OCI-M1 (cell line): ENCODE results near the gene C4orf36.

Source experiments
- DNase-seq: peaks from one replicate; lab custom pipeline; 2025; lab: John Stamatoyannopoulos, UW

C4orf36 gene, protein sequence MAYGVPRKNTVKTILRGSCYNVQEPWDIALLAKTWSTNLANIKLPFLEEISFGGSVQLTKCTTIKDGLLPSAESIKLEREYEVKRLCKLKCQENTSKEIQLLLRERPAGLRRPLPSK

DNA sequence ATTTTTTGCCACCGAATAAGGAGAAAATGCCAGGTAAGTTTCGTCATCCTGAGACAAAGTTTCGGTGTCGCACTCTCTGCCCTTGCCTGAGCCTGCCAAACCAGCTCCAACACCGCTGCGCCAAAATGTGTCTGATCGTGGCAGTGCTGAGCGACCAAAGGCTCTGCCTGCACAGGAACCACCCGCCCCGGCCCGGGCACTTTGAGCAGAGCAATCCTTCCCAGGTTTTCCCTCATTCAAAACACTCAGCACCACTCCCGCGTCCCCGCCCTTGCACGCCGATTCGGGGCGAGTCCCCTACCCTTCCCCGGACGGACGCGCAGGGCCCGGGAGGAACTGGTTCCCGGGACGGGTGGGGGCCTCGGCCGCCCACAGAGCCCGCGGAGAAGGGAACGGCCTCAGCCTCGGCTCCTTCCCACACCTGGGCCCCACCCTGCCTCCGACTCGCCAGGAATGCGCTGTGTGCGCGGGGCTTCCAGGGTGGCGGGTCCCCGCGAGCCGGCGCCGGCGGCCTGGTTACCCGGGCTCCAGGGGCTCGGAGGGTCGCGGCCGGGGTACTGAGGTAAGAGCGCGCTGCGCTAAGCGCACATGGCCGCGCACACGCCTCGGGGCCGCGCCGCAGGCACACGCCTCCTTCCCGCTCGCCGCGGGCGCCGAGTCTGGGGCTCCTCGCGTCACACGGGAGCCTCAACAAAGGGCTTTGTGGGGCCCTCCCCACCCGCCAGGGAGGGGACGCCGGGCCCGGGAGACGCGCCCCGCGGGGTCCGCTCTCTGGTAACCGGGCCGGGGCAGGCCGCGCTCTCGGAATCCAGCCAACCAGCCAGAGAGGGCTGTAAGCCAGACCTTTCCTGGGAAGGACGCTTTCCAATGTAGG lies at the start of gene C4orf36:
C4orf36 (minus strand) TSS at position 661 of the 874 bp plus-strand sequence. CDS start 902 bp downstream, outside the sequence.
- peak; percentile 83 for DNase-seq

DNA sequence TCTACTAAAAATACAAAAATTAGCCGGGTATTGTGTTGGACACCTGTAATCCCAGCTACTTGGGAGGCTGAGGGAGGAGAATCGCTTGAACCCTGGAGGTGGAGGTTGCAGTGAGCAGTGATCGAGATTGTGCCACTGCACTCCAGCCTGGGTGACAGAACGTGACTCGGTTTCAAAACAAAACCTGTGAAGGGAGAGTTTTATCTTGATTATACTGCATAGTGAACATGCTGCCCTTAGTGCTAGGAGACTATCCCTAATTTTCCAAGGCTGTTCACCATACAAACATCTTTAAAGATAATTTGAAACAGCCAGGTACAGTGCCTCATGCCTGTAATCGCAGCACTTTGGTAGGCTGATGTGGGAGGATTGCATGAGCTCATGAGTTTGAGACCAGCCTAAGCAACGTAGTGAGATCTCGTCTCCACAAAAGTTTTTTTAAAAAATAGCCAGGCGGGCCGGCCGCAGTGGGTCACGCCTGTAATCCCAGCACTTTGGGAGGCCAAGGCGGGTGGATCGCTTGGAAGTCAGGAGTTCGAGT lies 48.8 kb upstream of the C4orf36 start:
- DNase-seq, result no peak

DNA sequence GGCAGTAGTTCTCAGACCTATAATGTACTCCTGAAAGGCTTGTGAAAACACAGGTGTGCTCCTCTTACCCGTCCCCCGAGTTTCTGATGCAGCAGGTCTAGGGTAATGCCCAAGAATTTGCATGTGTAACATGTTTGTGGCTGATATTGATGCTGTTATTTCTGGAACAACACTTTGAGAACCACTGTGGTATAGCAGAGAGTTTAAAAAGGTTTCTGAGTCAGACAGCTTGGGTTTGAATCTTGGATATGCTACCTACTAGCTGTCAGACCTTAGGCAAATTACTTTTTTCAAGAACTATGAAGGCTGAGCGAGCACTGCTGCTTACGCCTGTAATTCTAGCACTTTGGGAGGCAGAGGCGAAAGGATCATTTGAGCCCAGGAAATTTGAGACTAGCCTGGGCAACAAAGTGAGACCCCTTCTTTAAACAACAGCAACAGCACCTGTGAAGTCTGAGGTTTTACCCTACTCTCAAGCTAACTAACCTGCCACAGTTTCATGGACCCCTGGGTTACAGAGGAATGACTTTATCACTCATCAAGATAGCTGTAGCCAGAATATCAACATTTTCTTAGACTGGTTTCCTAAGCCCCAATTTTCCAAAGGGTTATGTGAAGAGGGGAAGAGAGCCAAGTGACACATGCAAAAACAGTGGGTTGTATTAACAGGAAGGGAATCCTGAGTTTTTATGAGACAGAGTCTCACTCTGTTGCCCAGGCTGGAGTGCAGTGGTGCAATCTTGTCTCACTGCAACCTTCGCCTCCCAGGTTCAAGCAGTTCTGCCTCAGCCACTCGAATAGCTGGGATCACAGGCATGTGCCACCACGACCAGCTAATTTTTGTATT lies 47.7 kb upstream of the C4orf36 start:
- no peak for DNase-seq

DNA sequence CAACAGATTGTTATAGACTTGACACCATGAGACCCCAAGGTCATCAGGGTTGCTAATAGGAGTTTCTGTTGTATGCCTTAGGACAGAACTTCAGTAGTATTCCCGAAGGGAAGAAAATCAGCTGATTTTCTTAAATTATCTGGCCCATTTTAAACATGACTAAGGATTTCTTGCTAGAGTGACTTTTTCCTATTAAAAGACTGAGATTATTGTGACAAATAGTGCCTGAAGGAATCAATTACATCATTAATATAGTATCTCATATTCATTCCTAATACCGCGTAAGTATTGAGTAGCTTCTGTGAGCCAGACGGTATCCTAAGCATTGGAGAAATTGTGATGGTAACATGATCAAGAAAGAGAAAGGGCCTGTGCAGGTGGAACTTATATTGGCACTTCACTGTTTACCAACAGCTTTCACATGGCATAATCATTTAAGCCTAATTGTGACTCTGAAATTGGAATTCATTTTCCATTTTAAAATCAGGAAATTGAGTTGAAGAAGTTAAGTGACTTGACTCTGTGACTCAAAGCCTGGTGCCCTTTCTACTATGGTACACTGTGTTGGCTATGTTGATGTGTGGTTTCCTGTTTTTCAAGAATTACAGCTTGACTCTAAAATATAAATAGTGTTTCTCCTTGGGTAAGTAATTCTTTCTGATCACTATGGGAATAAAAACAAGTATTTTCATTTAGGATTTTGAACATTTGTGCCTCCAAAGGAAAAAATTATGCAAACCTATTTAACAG lies 46.7 kb upstream of the C4orf36 start:
- no peak for DNase-seq

DNA sequence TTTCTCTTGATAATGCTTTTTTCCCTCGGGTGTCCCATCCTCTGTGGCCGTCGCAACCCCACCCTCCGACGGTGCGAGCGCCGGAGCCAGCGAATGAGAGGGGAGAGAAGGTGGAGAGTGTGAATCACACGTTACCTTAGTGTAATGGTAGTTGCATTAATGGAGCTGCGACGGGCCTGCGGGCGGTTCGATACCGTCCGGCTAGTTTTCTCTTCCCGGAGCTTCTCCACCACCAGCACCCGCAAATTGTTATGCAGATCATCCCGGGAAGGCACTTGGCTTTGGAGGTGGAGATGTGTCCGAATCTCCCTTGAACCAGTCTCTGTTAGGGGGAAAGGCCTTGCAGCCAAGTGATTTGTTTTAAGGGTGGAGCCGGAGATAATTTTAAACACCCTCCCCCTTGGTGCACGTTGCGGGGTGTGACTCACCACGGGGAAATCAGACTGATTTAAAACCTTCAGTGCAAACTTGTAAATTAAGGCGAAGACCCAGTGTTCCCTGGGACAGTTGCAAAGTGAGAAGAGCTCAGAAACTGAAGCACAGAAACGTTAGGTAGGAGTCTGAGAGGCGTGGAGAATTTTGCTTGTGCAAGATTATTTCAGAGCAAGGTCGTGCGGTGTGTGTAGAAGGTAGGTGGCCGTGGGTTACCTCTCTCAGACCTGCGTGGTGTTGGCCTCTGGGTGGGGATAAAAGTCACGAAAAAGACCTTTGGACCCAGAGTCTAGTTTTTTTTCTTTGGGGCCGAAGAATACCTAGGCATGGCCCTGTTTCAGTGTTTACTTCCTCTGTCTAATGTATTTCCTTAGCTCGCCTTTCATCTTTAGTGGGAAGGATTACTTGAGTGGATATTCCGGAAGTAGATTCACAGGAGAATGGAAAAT lies 43.9 kb upstream of the C4orf36 start:
- peak; percentile 92 for DNase-seq

DNA sequence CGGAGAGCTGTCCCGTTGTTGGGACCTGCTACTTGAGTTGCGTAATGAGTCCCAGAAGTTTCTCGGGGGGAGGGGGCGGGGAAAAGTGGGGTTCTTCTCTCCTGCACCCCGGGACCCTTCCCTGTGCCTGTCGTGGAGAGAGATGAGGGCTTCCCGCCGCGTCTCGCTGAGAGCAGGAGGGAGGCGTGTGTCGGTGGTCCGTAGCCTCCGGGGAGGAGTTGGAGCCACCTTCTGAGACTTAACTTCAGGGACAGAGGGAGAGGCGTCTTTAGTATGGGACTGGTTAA lies 43.3 kb upstream of the C4orf36 start:
- no peak for DNase-seq

DNA sequence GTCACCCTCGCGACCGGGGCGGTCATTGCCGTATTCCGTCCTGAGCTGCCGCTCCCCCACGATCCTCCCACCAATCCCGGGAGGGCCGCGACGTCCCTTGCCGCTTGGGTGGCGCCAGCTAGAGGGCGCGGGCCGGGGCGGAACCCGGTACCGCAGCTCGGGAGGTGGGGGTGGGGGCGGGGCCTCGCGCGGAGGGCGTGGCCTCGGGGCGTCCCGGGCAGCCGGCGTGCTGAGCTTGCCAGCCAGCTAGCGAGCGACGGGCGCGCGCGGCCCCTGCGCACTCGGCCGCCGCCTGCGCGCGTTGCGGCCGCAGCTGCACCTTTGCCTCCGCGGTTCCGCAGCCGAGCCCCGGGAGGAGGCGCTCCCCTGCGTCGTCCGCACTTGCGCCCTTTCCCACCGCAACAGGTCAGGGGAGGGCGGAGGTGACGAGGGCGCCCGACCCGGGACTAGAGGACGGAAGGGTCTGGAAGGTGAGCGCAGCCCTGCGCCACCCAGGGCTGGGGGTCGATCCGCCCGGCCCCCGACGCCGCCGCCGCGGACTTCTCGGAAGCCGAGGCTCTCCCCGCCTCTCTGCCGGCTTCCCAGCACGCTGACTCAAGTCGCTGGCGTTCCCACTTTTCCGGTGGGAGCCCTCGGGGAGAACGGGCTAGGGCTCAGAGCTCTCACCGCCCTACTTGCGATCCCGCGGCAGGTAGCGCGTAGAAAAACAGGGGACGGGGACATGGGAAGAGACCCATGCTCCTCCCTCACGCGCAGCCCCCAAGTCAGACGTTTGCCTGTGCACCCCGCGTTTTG lies 42.7 kb upstream of the C4orf36 start, which contains the start of gene AFF1:
AFF1 (plus strand) TSS at position 241 of the 795 bp plus-strand sequence. CDS start 13,523 bp downstream, outside the sequence.
- DNase-seq, result peak; percentile 96

DNA sequence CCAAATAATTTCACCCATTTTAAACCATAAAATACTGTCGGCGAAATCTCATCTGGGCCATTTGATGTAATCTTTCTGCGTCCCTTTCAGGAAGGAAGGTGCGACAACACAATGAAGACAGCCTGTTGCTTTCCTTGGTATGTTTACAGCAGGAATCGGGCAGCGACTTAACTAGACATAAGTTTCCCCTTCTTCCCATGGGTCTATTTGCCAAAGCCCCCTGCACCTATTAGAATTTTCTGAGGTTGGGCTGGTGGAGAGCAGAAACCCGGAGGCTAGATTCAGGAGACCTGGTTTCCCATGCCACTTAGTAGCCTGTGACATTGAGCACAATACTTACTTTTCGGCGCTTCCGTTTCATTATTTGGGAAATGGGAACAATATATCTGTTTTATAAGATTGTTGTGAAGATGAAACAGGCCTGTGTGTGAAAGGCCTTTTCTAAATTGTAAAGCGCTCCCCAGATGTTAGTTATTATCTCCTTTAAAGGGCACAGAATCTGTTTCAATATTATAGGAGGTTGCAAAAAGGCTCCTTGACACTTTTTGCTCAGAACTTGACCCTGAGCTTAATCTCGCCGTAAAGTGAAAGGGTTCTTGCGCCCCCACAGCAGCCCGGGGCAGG lies 42.0 kb upstream of the C4orf36 start:
- DNase-seq, result peak; percentile 73

DNA sequence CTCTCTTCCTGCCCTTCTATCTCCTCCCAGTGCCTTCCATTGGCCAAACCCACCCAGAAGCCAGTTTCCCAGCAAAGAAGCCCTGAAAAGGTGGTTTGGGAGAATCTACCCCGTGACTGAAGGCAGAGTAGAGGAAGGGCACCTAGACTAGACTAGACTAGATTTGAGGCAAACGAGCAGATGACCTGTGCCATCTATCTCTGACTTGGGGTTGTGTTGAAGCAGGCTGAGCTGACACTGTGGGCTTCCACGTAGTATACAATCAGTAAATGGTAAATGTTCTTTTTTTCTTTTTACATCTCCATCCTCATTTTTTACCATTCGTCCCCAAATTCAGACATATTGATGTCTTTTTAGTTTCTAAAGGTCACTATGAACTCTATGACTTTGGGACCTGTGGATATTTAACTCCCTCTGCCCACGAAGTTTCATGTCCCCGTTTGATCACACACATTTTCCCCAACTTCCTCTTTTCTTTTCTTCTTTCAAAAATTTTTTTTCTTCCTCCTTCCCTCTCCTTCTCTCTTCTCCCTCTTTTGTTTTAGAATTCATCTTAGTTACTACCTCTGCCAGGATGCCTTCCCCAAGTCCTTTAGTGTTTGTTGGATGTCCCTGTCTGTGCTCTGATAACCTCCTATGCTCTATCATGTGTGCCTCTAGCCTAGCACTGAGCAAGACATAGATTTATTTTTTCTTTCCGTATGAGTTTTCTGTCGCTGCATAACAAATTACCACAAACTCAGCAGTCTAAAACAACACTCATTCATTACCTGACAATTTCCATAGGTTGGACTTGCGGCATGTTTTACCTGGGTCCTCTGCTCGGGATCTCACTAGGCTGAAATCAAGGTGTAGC lies 36.4 kb upstream of the C4orf36 start:
- DNase-seq, result peak; percentile 58

DNA sequence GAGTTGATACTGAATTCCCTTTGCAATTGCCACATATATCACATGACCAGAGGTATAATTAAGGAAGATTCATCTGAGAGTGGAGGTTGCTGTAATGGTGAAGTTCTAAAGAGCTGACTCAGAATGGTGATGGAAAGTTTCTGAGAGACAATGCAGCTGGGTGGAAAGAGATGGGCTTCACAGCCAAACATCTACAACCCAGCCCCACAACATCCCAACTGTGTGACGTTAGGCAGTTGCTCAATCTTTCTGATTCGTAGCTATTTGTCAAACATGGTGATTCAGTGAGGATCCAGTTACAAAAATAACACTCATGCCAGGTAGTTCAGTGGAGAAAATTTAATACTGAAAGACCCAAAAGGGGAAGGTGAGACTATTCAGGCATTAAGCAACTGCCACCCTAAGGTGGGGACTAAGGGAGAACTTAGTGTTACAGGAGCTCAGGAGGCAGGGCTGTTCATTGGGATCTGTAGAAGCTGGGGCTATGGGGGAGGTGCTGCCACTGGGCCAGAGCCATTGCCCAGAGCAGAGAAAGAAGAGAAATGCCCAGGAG lies 35.7 kb upstream of the C4orf36 start:
- no peak for DNase-seq

DNA sequence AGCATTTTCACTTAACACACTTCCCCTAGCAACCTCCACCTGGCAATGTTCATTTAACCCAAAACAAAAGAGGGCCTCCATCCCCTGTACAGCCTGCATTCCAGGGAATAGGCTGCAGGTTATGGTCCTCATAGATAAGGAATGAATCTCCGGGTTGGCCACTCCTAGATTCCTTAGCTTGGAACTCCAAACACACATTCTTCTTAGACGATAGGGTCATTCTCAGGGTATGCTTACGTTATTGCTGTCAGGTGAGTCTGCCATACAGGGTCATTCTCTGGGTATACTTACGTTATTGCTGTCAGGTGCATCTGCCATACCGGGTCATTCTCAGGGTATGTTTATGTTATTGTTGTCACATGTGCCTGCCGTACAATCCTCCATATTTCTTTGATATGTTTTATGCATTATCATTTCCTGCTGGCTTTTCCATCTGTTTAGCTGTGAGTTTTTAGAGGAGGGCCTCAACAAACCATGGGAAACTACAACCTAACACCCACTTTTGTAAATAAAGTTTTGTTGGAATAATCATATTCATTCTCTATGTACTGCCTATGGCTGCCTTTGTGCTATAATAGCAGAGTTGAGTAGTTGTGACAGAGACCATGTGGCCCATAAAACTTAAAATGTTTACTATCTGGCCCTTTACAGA lies 34.3 kb upstream of the C4orf36 start:
- DNase-seq, result no peak

DNA sequence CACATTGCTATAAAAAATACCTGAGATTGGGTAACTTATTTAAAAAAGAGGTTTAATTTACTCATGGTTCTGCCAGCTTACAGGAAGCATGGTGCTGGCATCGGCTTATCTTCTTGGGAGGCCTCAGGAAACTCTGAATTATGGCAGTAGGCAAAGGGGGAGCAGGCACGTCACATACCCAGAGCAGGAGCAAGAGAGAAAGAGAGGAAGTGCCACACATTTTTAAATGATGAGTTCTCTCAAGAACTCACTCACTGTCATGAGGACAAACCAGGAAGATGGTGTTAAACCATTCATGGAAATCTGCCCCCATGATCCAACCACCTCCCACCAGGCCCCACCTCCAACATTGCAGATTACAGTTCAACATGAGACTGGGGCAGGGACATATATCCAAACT lies 32.6 kb upstream of the C4orf36 start:
- no peak for DNase-seq

DNA sequence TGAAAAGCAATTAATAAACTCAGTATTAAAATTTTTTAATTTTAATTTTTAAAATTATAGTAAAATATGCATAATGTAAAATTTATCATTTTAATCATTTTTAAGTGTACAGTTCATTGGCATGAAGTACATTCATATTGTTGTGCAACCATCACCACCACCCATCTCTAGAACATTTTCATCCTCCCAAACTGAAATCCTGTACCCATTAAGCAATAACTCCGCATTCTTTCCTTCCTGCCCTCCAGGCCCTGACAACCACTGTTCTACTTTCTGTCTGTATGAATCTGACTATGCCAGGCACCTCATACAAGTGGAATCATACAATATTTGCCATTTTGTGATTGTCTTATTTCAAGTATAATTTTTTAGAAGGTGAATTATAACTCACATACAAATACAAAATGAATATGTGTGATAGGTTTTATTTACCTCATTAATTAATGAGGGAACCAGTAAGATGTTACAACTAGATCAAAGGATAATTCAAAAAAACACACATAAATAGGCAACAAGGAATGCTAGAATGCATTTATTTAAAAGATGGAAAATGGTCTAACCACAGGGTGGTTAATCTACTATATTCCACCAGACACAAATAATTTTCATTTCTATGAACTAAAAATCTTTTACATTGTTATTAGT lies 29.5 kb upstream of the C4orf36 start:
- DNase-seq, result no peak

DNA sequence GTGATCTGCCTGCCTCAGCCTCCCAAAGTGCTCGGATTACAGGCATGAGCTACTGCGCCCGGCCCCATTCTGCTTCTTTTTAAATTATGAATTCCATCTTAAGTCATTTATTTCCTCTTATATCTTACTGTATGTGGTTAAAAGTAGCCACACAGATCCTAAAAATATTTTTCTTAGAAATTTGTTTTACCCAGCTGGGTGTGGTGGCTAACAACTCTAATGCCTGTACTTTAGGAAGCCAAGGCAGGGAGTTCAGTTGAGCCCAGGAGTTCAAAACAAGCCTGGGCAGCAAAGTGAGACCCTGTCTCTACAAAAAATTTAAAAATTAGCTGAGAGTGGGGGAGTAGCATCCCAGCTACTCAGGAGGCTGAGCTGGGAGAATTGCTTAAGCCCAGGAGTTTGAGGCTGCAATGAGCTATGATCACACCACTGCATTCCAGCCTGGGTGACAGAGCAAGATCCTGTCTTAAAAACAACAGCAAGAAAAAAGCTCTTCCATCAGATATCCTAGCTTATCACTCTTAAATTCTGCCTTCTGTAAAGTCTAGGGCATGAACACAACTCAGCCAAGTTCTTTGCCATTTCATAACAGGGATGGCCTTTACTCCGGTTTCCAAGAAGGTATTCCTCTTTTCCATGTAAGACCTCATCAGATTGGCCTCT lies 27.5 kb upstream of the C4orf36 start:
- peak; percentile 40 for DNase-seq

DNA sequence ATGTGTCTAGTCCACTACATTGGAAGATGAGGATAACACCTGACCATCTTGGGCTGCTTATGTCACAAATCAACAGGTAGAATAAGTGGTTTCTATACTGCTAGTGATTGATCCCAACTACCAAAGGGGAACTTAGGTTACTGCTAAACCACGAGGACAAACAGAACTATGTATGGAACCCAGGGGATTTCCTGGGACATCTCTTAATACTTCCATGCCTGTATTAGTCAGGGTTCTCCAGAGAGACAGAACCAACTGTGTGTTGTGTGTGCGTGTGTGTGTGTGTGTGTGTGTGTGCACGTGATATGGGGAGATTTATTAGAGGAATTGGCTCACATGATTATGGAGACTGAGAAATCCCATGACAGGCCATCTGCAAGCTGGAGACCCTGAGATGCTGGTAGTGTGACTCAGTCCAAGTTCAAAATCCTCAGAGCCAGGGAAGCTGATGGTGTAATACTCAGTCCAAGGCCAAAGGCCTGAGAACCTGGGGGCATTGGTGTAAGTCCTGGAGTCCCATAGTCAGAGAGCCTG lies 26.4 kb upstream of the C4orf36 start:
- no peak for DNase-seq
